Measurements from ENCODE around the gene FZD8. TPM values are rescaled to one million over a fixed set of nuclear protein-coding genes. Genes with fewer than 3 reads are reported as not detected.

Gene FZD8
- total RNA-seq, 5 donors from 2014 or later (not counting 1 experiment from before 2014, with no cell fraction given) = 0.63 to 1.8 (median 1.2) TPM

GRCh38 chr10:35611750-35612149 lies 30.3 kb downstream of the FZD8 start:
- Mint-ChIP-seq H3K36me3 (no peaks in the 10 kb centered on the region), H3K27ac (no peak overlapping the region), H3K27me3 (peaks cover 46 to 60% of the 10 kb centered on the region in 2 donors), H3K4me3 (no peak overlapping the region), H3K9me3 (peaks cover 0 to 6% (median 0%) of the 10 kb centered on the region in 3 donors), H3K4me1 (peaks cover 5 to 8% (median 7%) of the 10 kb centered on the region in 3 donors)
- ChIA-PET CTCF (no interaction called here), POLR2A (interaction anchor here in 1 of 2 donors (0.6 kb wide), 1 partner anchor 407 kb away, joined by 4 read pairs; no protein-coding TSS in a partner anchor)
- H3K4me1 ChIP-seq (ENCODE audit: control insufficient read depth in 1 of 2, extremely low read depth in 1 of 2, insufficient read depth in 2 of 2, low read length in 2 of 2) = peaks cover 0 to 10% of the 10 kb centered on the region in 2 experiments
- H3K4me3 ChIP-seq (ENCODE audit: control insufficient read depth in 1 of 2, extremely low read depth in 1 of 2, low read length in 1 of 2) = no peak overlapping the region
- no peak for DNase-seq
- H3K36me3 ChIP-seq (ENCODE audit: control insufficient read depth in 2 of 2, extremely low read depth in 1 of 2, insufficient read depth in 1 of 2, low read length in 1 of 2) = no peaks in the 10 kb centered on the region
- no peaks in the 10 kb centered on the region for H3K9me3 ChIP-seq
- 93% methylated on average over 2 of the region's 6 CpGs for WGBS (ENCODE audit: insufficient coverage)
- no peak for ATAC-seq (replicated peaks in 1 of 4)
- peaks cover 0 to 48% of the 10 kb centered on the region in 2 experiments for H3K27me3 ChIP-seq (replicated peaks in 1 of 2; ENCODE audit: control insufficient read depth in 2 of 2, extremely low read depth in 1 of 2, insufficient read depth in 2 of 2, low read length in 1 of 2)
- no peak overlapping the region for H3K27ac ChIP-seq (ENCODE audit: low read length)

- Mint-ChIP-seq H3K36me3 (no peaks in the 10 kb centered on the region), H3K27ac (no peak overlapping the region), H3K9me3 (peaks cover 0 to 6% (median 0%) of the 10 kb centered on the region in 3 donors), H3K4me3 (peak overlapping the region in 1 of 3 donors; percentile 65), H3K27me3 (peaks cover 49 to 59% of the 10 kb centered on the region in 2 donors), H3K4me1 (peaks cover 5 to 8% (median 7%) of the 10 kb centered on the region in 3 donors)
- ATAC-seq (replicated peaks in 1 of 4) (peak in 1 of 4 experiments; percentile 24), DNase-seq (no peak)
- H3K36me3 ChIP-seq (ENCODE audit: control insufficient read depth in 2 of 2, extremely low read depth in 1 of 2, insufficient read depth in 1 of 2, low read length in 1 of 2) = no peaks in the 10 kb centered on the region
- peaks cover 0 to 10% of the 10 kb centered on the region in 2 experiments for H3K4me1 ChIP-seq (ENCODE audit: control insufficient read depth in 1 of 2, extremely low read depth in 1 of 2, insufficient read depth in 2 of 2, low read length in 2 of 2)
- POLR2A ChIA-PET = no interaction called here
- peaks cover 2 to 50% of the 10 kb centered on the region in 2 experiments for H3K27me3 ChIP-seq (replicated peaks in 1 of 2; ENCODE audit: control insufficient read depth in 2 of 2, extremely low read depth in 1 of 2, insufficient read depth in 2 of 2, low read length in 1 of 2)
- no peak overlapping the region for H3K27ac ChIP-seq (ENCODE audit: low read length)
- no peak overlapping the region for H3K4me3 ChIP-seq (ENCODE audit: control insufficient read depth in 1 of 2, extremely low read depth in 1 of 2, low read length in 1 of 2)
- CTCF ChIA-PET = no interaction called here
- 63% methylated on average over 16 of the region's 16 CpGs for WGBS (ENCODE audit: insufficient coverage)
- H3K9me3 ChIP-seq = no peaks in the 10 kb centered on the region
Observed at GRCh38 chr10:35608328-35608672, 33.8 kb downstream of the FZD8 start.

- CTCF ChIA-PET = interaction anchor here in 1 of 2 donors (0.6 kb wide), 1 partner anchor 12 kb away, joined by 3 read pairs; no protein-coding TSS in a partner anchor
- 11% methylated on average over 70 of the region's 78 CpGs for WGBS (ENCODE audit: insufficient coverage)
- H3K27me3 ChIP-seq (replicated peaks in 1 of 2; ENCODE audit: control insufficient read depth in 2 of 2, extremely low read depth in 1 of 2, insufficient read depth in 2 of 2, low read length in 1 of 2) = peaks cover 2 to 50% of the 10 kb centered on the region in 2 experiments
- Mint-ChIP-seq H3K36me3 (no peaks in the 10 kb centered on the region), H3K4me1 (peaks cover 5 to 8% (median 7%) of the 10 kb centered on the region in 3 donors), H3K9me3 (peaks cover 0 to 6% (median 0%) of the 10 kb centered on the region in 3 donors), H3K4me3 (peak overlapping the region; percentile 39 to 70 (median 65)), H3K27me3 (peaks cover 50 to 63% of the 10 kb centered on the region in 2 donors), H3K27ac (no peak overlapping the region)
- ATAC-seq (replicated peaks in 1 of 4) (peak in 2 of 4 experiments; percentile 40 to 49), DNase-seq (no peak)
- H3K36me3 ChIP-seq (ENCODE audit: control insufficient read depth in 2 of 2, extremely low read depth in 1 of 2, insufficient read depth in 1 of 2, low read length in 1 of 2) = no peaks in the 10 kb centered on the region
- H3K27ac ChIP-seq (ENCODE audit: low read length) = no peak overlapping the region
- peak overlapping the region; percentile 17 to 52 for H3K4me3 ChIP-seq (ENCODE audit: control insufficient read depth in 1 of 2, extremely low read depth in 1 of 2, low read length in 1 of 2)
- peaks cover 0 to 10% of the 10 kb centered on the region in 2 experiments for H3K4me1 ChIP-seq (ENCODE audit: control insufficient read depth in 1 of 2, extremely low read depth in 1 of 2, insufficient read depth in 2 of 2, low read length in 2 of 2)
- POLR2A ChIA-PET = no interaction called here
- H3K9me3 ChIP-seq = no peaks in the 10 kb centered on the region
Observed at GRCh38 chr10:35607475-35608327, 34.4 kb downstream of the FZD8 start.

GRCh38 chr10:35606430-35606829 lies 35.7 kb downstream of the FZD8 start:
- peaks cover 2 to 47% of the 10 kb centered on the region in 2 experiments for H3K27me3 ChIP-seq (replicated peaks in 1 of 2; ENCODE audit: control insufficient read depth in 2 of 2, extremely low read depth in 1 of 2, insufficient read depth in 2 of 2, low read length in 1 of 2)
- Mint-ChIP-seq H3K27ac (no peak overlapping the region), H3K4me1 (peaks cover 5 to 8% (median 7%) of the 10 kb centered on the region in 3 donors), H3K4me3 (no peak overlapping the region), H3K27me3 (peaks cover 45 to 56% of the 10 kb centered on the region in 2 donors), H3K9me3 (peaks cover 0 to 6% (median 3%) of the 10 kb centered on the region in 3 donors), H3K36me3 (no peaks in the 10 kb centered on the region)
- CTCF ChIA-PET = no interaction called here
- H3K27ac ChIP-seq (ENCODE audit: low read length) = no peak overlapping the region
- no peak for ATAC-seq (replicated peaks in 1 of 4)
- POLR2A ChIA-PET = no interaction called here
- no peaks in the 10 kb centered on the region for H3K36me3 ChIP-seq (ENCODE audit: control insufficient read depth in 2 of 2, extremely low read depth in 1 of 2, insufficient read depth in 1 of 2, low read length in 1 of 2)
- WGBS (ENCODE audit: insufficient coverage) = 80% methylated on average over 1 of the region's 6 CpGs
- H3K4me1 ChIP-seq (ENCODE audit: control insufficient read depth in 1 of 2, extremely low read depth in 1 of 2, insufficient read depth in 2 of 2, low read length in 2 of 2) = peaks cover 0 to 10% of the 10 kb centered on the region in 2 experiments
- no peak for DNase-seq
- H3K4me3 ChIP-seq (ENCODE audit: control insufficient read depth in 1 of 2, extremely low read depth in 1 of 2, low read length in 1 of 2) = no peak overlapping the region
- no peaks in the 10 kb centered on the region for H3K9me3 ChIP-seq

- DNase-seq (no peak), ATAC-seq (replicated peaks in 1 of 4) (no peak)
- Mint-ChIP-seq H3K4me1 (peaks cover 5 to 8% (median 7%) of the 10 kb centered on the region in 3 donors), H3K4me3 (no peak within 1 kb of the TSS), H3K27me3 (peaks cover 42 to 55% of the 10 kb centered on the region in 2 donors), H3K36me3 (no peaks in the 10 kb centered on the region), H3K9me3 (peaks cover 0 to 14% (median 9%) of the 10 kb centered on the region in 3 donors), H3K27ac (no peak within 1 kb of the TSS)
- Histone ChIP-seq H3K36me3 (ENCODE audit: control insufficient read depth in 2 of 2, extremely low read depth in 1 of 2, insufficient read depth in 1 of 2, low read length in 1 of 2) (no peaks in the 10 kb centered on the region), H3K9me3 (no peaks in the 10 kb centered on the region), H3K4me3 (ENCODE audit: control insufficient read depth in 1 of 2, extremely low read depth in 1 of 2, low read length in 1 of 2) (no peak within 1 kb of the TSS), H3K27me3 (replicated peaks in 1 of 2; ENCODE audit: control insufficient read depth in 2 of 2, extremely low read depth in 1 of 2, insufficient read depth in 2 of 2, low read length in 1 of 2) (peaks cover 2 to 39% of the 10 kb centered on the region in 2 experiments), H3K4me1 (ENCODE audit: control insufficient read depth in 1 of 2, extremely low read depth in 1 of 2, insufficient read depth in 2 of 2, low read length in 2 of 2) (peaks cover 0 to 10% of the 10 kb centered on the region in 2 experiments), H3K27ac (ENCODE audit: low read length) (no peak within 1 kb of the TSS)
- CTCF ChIA-PET = no interaction called here
- WGBS (ENCODE audit: insufficient coverage) = 86% methylated on average over 4 of the region's 8 CpGs
- POLR2A ChIA-PET = no interaction called here
Observed at GRCh38 chr10:35605191-35605590, 36.9 kb downstream of the FZD8 start, which contains the start of gene GJD4. Gene GJD4 (plus strand): TSS chr10:35605341. CDS start chr10:35605568, 227 bp downstream.

- CTCF ChIA-PET = interaction anchor here in 1 of 2 donors (0.5 kb wide), 1 partner anchor 684 kb away, joined by 7 read pairs; no protein-coding TSS in a partner anchor
Observed at GRCh38 chr10:35600193-35600592, 41.9 kb downstream of the FZD8 start.

More at GRCh38 chr10:35600193-35600592, 41.9 kb downstream of the FZD8 start:
- ATAC-seq (replicated peaks in 1 of 4) = no peak
- peaks cover 24 to 30% of the 10 kb centered on the region in 2 donors for H3K27me3 Mint-ChIP-seq
- H3K9me3 ChIP-seq = no peaks in the 10 kb centered on the region
- no peak overlapping the region for H3K27ac ChIP-seq (ENCODE audit: low read length)
- POLR2A ChIA-PET = interaction anchor here in 1 of 2 donors (0.6 kb wide), 1 partner anchor 378 kb away, joined by 3 read pairs; no protein-coding TSS in a partner anchor
- H3K4me3 Mint-ChIP-seq = no peak overlapping the region
- H3K4me3 ChIP-seq (ENCODE audit: control insufficient read depth in 1 of 2, extremely low read depth in 1 of 2, low read length in 1 of 2) = no peak overlapping the region
- peaks cover 0 to 25% of the 10 kb centered on the region in 2 experiments for H3K27me3 ChIP-seq (replicated peaks in 1 of 2; ENCODE audit: control insufficient read depth in 2 of 2, extremely low read depth in 1 of 2, insufficient read depth in 2 of 2, low read length in 1 of 2)
- H3K27ac Mint-ChIP-seq = no peak overlapping the region
- H3K36me3 Mint-ChIP-seq = no peaks in the 10 kb centered on the region
- H3K4me1 Mint-ChIP-seq = no peaks in the 10 kb centered on the region
- H3K36me3 ChIP-seq (ENCODE audit: control insufficient read depth in 2 of 2, extremely low read depth in 1 of 2, insufficient read depth in 1 of 2, low read length in 1 of 2) = no peaks in the 10 kb centered on the region
- H3K9me3 Mint-ChIP-seq = peaks cover 0 to 9% (median 8%) of the 10 kb centered on the region in 3 donors
- H3K4me1 ChIP-seq (ENCODE audit: control insufficient read depth in 1 of 2, extremely low read depth in 1 of 2, insufficient read depth in 2 of 2, low read length in 2 of 2) = no peaks in the 10 kb centered on the region
- WGBS (ENCODE audit: insufficient coverage) = 44% methylated on average over 1 of the region's 2 CpGs
- no peak for DNase-seq

All from T-cell (primary cell).